ENCODE measurements around the gene PDE11A. TPM values are rescaled to one million over a fixed set of nuclear protein-coding genes. Genes with fewer than 3 reads are reported as not detected.

The PDE11A gene
- total RNA-seq, 4 donors from 2014 or later: 0.12 TPM; not detected in 3

DNA sequence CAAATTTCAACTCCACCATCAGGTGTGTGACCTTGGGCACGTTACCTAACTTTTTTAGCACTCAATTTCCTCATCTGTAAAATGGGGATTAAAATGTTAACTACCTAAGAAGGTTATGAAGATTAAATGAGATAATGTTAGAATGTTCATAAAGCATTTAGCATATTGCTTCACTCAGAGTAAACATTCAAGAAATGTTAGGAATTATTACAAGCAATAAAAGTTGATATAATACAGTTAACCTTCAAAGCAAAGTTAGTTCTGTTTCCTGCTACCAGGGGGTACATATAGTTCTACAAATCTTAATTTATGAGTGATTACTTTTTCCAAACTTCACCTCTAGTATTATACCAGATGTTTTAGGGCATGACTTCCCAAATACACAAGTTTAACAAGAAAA lies 254.2 kb downstream of the PDE11A start:
- Histone ChIP-seq H3K27me3 (no peaks in the 10 kb centered on the region), H3K36me3 (no peaks in the 10 kb centered on the region), H3K4me1 (no peaks in the 10 kb centered on the region), H3K4me3 (no peak overlapping the region), H3K9me3 (no peaks in the 10 kb centered on the region), H3K27ac (no peak overlapping the region)
- WGBS, 2 donors: 33 to 73% methylated on average over 1 of the region's 1 CpG
- no peak for DNase-seq
- TF ChIP-seq POLR2A (IDR thresholded peaks at IDR 0.05): no peak
- TF ChIP-seq, protein P1, sequence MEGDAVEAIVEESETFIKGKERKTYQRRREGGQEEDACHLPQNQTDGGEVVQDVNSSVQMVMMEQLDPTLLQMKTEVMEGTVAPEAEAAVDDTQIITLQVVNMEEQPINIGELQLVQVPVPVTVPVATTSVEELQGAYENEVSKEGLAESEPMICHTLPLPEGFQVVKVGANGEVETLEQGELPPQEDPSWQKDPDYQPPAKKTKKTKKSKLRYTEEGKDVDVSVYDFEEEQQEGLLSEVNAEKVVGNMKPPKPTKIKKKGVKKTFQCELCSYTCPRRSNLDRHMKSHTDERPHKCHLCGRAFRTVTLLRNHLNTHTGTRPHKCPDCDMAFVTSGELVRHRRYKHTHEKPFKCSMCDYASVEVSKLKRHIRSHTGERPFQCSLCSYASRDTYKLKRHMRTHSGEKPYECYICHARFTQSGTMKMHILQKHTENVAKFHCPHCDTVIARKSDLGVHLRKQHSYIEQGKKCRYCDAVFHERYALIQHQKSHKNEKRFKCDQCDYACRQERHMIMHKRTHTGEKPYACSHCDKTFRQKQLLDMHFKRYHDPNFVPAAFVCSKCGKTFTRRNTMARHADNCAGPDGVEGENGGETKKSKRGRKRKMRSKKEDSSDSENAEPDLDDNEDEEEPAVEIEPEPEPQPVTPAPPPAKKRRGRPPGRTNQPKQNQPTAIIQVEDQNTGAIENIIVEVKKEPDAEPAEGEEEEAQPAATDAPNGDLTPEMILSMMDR (IDR thresholded peaks at IDR 0.05): no peak
- intact Hi-C loops (cut with DNase I): no loop called here

DNA sequence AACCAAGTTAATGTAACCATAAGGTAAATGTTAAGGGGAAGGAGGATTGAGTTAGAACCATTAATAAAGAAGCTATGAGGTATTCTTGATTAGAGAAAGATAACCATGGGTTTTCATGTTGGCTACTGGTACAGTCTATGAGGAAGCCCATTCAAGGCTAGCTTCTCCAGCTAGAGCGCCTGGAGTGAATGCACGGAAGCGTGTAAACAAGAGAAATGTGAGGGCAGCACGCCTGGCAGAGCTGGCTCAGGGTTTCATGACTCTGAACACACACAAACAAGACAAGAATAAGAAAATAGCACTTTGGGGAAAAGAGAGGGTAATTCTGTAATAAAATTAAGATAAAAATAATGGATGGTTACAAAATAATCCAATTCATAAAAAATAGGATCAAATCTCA lies 255.3 kb downstream of the PDE11A start:
- Histone ChIP-seq H3K4me3 (no peak overlapping the region), H3K4me1 (no peaks in the 10 kb centered on the region), H3K27me3 (no peaks in the 10 kb centered on the region), H3K36me3 (no peaks in the 10 kb centered on the region), H3K9me3 (no peaks in the 10 kb centered on the region), H3K27ac (no peak overlapping the region)
- TF ChIP-seq POLR2A (IDR thresholded peaks at IDR 0.05): no peak
- TF ChIP-seq, protein P1 (IDR thresholded peaks at IDR 0.05): no peak
- DNase-seq: no peak
- 63 to 73% methylated on average over 4 of the region's 4 CpGs for WGBS, 2 donors
- intact Hi-C loops (cut with DNase I): no loop called here

DNA sequence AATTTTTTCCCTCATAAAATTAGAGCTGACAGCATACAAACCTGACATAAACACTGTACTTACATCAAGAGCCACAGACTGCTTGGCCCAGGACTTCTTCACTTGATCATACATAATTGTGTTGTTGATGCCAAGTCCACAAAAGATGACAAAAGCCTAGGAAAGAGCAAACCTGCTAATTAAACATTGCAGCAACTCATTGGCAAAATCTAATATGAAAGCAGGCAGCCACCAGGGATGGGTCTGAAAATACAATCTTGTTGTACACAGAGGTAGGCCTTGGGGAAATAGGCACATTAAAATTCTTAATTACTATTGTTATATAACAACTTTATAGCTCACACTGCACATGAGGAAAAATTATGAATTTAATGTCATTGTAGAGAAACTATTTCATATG lies 255.8 kb downstream of the PDE11A start:
- Histone ChIP-seq H3K9me3 (no peaks in the 10 kb centered on the region), H3K4me1 (no peaks in the 10 kb centered on the region), H3K36me3 (no peaks in the 10 kb centered on the region), H3K27me3 (no peaks in the 10 kb centered on the region), H3K27ac (no peak overlapping the region), H3K4me3 (no peak overlapping the region)
- intact Hi-C loops (cut with DNase I): no loop called here
- no peak for TF ChIP-seq POLR2A (IDR thresholded peaks at IDR 0.05)
- TF ChIP-seq, protein P1 (IDR thresholded peaks at IDR 0.05): no peak
- DNase-seq: no peak

DNA sequence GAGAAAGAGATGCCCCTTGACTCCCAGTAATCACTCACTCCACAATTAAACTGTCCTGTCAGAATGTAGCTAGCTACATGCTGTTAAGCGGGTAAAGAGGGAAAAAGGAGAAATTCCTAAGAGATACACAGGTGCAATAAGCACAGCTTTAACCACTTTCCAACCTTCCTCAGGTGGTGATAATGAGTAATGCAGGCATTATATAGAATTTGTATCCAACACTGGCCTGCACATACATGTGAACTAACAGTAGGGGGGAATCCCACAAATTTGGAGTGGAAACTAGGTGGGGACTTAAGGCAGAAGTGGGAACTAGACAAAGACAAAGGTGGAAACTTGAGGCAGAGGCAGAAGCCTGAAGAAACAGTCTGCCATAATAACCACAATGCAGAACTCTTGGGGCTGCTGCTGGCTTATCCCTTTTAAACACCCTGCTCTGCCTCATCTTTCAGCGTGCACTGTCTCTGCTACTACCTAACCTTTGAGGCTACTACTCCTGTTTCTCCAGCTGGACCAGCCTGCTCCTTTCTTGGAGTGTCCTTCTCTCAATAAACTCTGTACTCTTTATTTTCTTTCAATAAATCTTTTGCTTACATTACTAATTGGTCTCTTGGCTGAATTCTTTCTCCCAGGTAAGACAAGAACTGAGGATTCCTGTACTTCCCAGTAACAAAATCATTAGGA lies 259.7 kb downstream of the PDE11A start:
- intact Hi-C loops (cut with DNase I): no loop called here
- H3K4me3 ChIP-seq: no peak overlapping the region
- TF ChIP-seq POLR2A (IDR thresholded peaks at IDR 0.05): no peak

DNA sequence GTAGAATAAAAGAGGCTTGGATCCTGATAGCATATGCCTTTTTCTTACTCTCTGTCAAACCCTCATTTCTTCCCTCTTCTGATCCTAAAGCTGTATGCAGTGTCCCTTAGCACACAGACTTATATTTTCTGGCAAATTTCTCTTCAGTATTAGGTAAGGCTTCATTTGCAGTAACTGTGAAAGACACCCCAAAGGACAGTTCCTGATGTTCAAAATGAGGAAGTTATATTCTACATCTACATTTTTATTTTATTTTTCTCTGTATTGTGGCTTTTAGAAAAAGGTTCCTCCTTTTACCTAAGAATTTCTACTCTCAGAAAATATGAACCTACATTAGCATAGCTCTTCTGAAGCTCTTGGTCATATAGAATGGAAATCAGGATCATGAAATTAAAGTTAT lies 261.7 kb downstream of the PDE11A start:
- H3K27me3 ChIP-seq: no peaks in the 10 kb centered on the region
- no peak overlapping the region for H3K4me3 ChIP-seq
- no peaks in the 10 kb centered on the region for H3K36me3 ChIP-seq
- no peak for DNase-seq
- H3K4me1 ChIP-seq: no peaks in the 10 kb centered on the region
- no peaks in the 10 kb centered on the region for H3K9me3 ChIP-seq
- TF ChIP-seq, protein P1 (IDR thresholded peaks at IDR 0.05): no peak
- no peak for TF ChIP-seq POLR2A (IDR thresholded peaks at IDR 0.05)
- intact Hi-C loops (cut with DNase I): no loop called here
- H3K27ac ChIP-seq: no peak overlapping the region

More for the DNA sequence above, 259.7 kb downstream of the PDE11A start:
- Histone ChIP-seq H3K27me3 (no peaks in the 10 kb centered on the region), H3K27ac (no peak overlapping the region), H3K36me3 (no peaks in the 10 kb centered on the region), H3K9me3 (no peaks in the 10 kb centered on the region), H3K4me1 (no peaks in the 10 kb centered on the region)
- no peak for DNase-seq
- 83 to 88% methylated on average over 2 of the region's 2 CpGs for WGBS, 2 donors

Data from esophagus squamous epithelium (tissue), 5 donors.